OCI-LY1 (cell line): Measurements from ENCODE around the gene NCKIPSD.

Experiments
- H2AFZ ChIP-seq: fragments of 200-600 bp; sonication (generic), shearing (Covaris generic); 2 replicates; pipeline ENCODE4 v1.6.0; 2014; ENCODE audit warnings: antibody characterized with exemption, mild to moderate bottlenecking, low read length
- H3F3A ChIP-seq: fragments of 200-600 bp; sonication (generic), shearing (Covaris generic); 2 replicates; pipeline ENCODE4 v1.6.0; 2014; ENCODE audit warnings: mild to moderate bottlenecking, antibody characterized with exemption, low read length, moderate library complexity; ENCODE audit not compliant: insufficient read depth
- H3K27ac ChIP-seq: fragments of 200-600 bp; sonication (generic); 2 replicates; pipeline ENCODE4 v1.5.1; 2014; ENCODE audit warnings: low read length, mixed run types, mild to moderate bottlenecking, low read depth; ENCODE audit not compliant: poor library complexity, severe bottlenecking
- H3K27me3 ChIP-seq: fragments of 200-600 bp; sonication (generic); 2 replicates; pipeline ENCODE4 v1.6.0; 2014; ENCODE audit warnings: antibody characterized with exemption, mild to moderate bottlenecking, low read length, moderate library complexity; ENCODE audit not compliant: insufficient read depth
- H3K36me3 ChIP-seq: fragments of 200-600 bp; sonication (generic); 2 replicates; pipeline ENCODE4 v1.6.1; 2014; ENCODE audit warnings: mild to moderate bottlenecking, antibody characterized with exemption, low read length, moderate library complexity, mixed read lengths; ENCODE audit not compliant: insufficient read depth
- H3K4me1 ChIP-seq: fragments of 200-600 bp; sonication (generic); 2 replicates; pipeline ENCODE4 v1.5.1; 2014; ENCODE audit warnings: mild to moderate bottlenecking, low read length, moderate library complexity; ENCODE audit not compliant: insufficient read depth, severe bottlenecking
- H3K4me2 ChIP-seq: fragments of 200-600 bp; sonication (generic), shearing (Covaris generic); 2 replicates; pipeline ENCODE4 v1.6.1; 2014; ENCODE audit warnings: low read length
- H3K4me3 ChIP-seq: fragments of 200-600 bp; sonication (generic); 2 replicates; pipeline ENCODE4 v1.5.1; 2014; ENCODE audit warnings: low read length, low read depth, mild to moderate bottlenecking, mixed read lengths; ENCODE audit not compliant: poor library complexity, severe bottlenecking
- H3K79me2 ChIP-seq: fragments of 200-600 bp; shearing (Covaris generic); 2 replicates; pipeline ENCODE4 v1.6.1; 2016; ENCODE audit warnings: mixed run types, low read length, mixed read lengths; ENCODE audit not compliant: insufficient read depth
- H3K9ac ChIP-seq: fragments of 200-600 bp; sonication (generic), shearing (Covaris generic); 2 replicates; pipeline ENCODE4 v1.6.1; 2014; ENCODE audit warnings: mild to moderate bottlenecking, low read length, mixed read lengths
- H3K9me2 ChIP-seq: fragments of 200-600 bp; sonication (generic), shearing (Covaris generic); 2 replicates; pipeline ENCODE4 v1.6.1; 2014; ENCODE audit warnings: low read depth, mild to moderate bottlenecking, low read length, mixed read lengths
- H3K9me3 ChIP-seq: fragments of 200-600 bp; shearing (Covaris generic); 2 replicates; pipeline ENCODE4 v1.6.1; 2014; ENCODE audit warnings: low read length, mixed read lengths
- H4K20me1 ChIP-seq: fragments of 200-600 bp; sonication (generic), shearing (Covaris generic); 2 replicates; pipeline ENCODE4 v1.6.0; 2016; ENCODE audit warnings: mild to moderate bottlenecking, low read length; ENCODE audit not compliant: insufficient read depth
- CTCF ChIP-seq: fragments of 200-600 bp; sonication (generic), shearing (Covaris generic); IDR thresholded peaks from 2 replicates; pipeline ENCODE4 v1.5.1; 2017; ENCODE audit warnings: mild to moderate bottlenecking, antibody characterized with exemption, low read length, moderate library complexity, mixed read lengths
- EZH2 ChIP-seq: fragments of 200-600 bp; sonication (generic), shearing (Covaris generic); IDR thresholded peaks from 2 replicates; pipeline ENCODE4 v1.8.0; 2017; ENCODE audit warnings: borderline replicate concordance, mixed run types, mild to moderate bottlenecking, antibody characterized with exemption, low read length, moderate library complexity, mixed read lengths

NCKIPSD gene

GRCh38 chr3:48716982-48717746, 31.4 kb upstream of the NCKIPSD start, which contains the start of gene IP6K2:
TSS of gene IP6K2 (minus strand) at chr3:48717221. CDS start at chr3:48695291, 21,930 bp downstream.
- peaks cover 47% of the 10 kb centered on the region for H3K79me2 ChIP-seq
- H3K4me2 ChIP-seq: peak within 1 kb of the TSS; percentile 81
- TF ChIP-seq CTCF: no peak
- no peak for TF ChIP-seq EZH2
- H4K20me1 ChIP-seq: no peaks in the 10 kb centered on the region
- no peaks in the 10 kb centered on the region for H3K9me3 ChIP-seq
- H3K27ac ChIP-seq: peak within 1 kb of the TSS; percentile 62
- no peaks in the 10 kb centered on the region for H3K9me2 ChIP-seq
- no peaks in the 10 kb centered on the region for H3K27me3 ChIP-seq
- H3K4me1 ChIP-seq: peaks cover 21% of the 10 kb centered on the region
- peak within 1 kb of the TSS; percentile 43; the same call in 1 of the 2 replicates for H2AFZ ChIP-seq
- no peaks in the 10 kb centered on the region for H3F3A ChIP-seq
- peak within 1 kb of the TSS; percentile 88 for H3K4me3 ChIP-seq
- peak within 1 kb of the TSS; percentile 95 for H3K9ac ChIP-seq
- H3K36me3 ChIP-seq: peaks cover 34% of the 10 kb centered on the region

- H3K79me2 ChIP-seq: peaks cover 52% of the 10 kb centered on the region
- no peaks in the 10 kb centered on the region for H3F3A ChIP-seq
- H3K36me3 ChIP-seq: peaks cover 39% of the 10 kb centered on the region
- H3K4me3 ChIP-seq: peak overlapping the region; percentile 88
- H3K27me3 ChIP-seq: no peaks in the 10 kb centered on the region
- no peak overlapping the region for H2AFZ ChIP-seq
- no peaks in the 10 kb centered on the region for H3K9me3 ChIP-seq
- peak overlapping the region; percentile 81 for H3K4me2 ChIP-seq
- H3K9me2 ChIP-seq: no peaks in the 10 kb centered on the region
- H4K20me1 ChIP-seq: no peaks in the 10 kb centered on the region
- H3K9ac ChIP-seq: peak overlapping the region; percentile 95
- peak overlapping the region; percentile 62 for H3K27ac ChIP-seq
- peaks cover 21% of the 10 kb centered on the region for H3K4me1 ChIP-seq
- TF ChIP-seq EZH2: no peak
- TF ChIP-seq CTCF: no peak
Measured at GRCh38 chr3:48716508-48716981, 30.8 kb upstream of the NCKIPSD start.

- TF ChIP-seq CTCF (no peak), EZH2 (no peak)
- H3K27me3 ChIP-seq: no peaks in the 10 kb centered on the region
Measured at GRCh38 chr3:48715174-48715800, 29.6 kb upstream of the NCKIPSD start.

More at GRCh38 chr3:48715174-48715800, 29.6 kb upstream of the NCKIPSD start:
- Histone ChIP-seq H3K79me2 (peaks cover 65% of the 10 kb centered on the region), H3K36me3 (peaks cover 51% of the 10 kb centered on the region), H3K9me2 (no peaks in the 10 kb centered on the region), H3K9ac (peak overlapping the region; percentile 95), H2AFZ (no peak overlapping the region), H4K20me1 (no peaks in the 10 kb centered on the region), H3F3A (no peaks in the 10 kb centered on the region), H3K4me2 (peak overlapping the region; percentile 81), H3K4me1 (peaks cover 22% of the 10 kb centered on the region), H3K27ac (no peak overlapping the region), H3K4me3 (peak overlapping the region; percentile 88), H3K9me3 (no peaks in the 10 kb centered on the region)
